Adipocyte (in vitro differentiated cells): ENCODE measurements around the gene TWF2.

Source experiments
- DNase-seq: peaks from one replicate; pipeline ENCODE4 v3.0.0-alpha.2; 2015; ENCODE audit warnings: low read depth
- H3K27me3 ChIP-seq: replicated peaks from 2 replicates; pipeline ENCODE4 v1.7.0; 2013; ENCODE audit warnings: mild to moderate bottlenecking, low read length, moderate library complexity; ENCODE audit not compliant: control insufficient read depth, insufficient read depth
- H3K36me3 ChIP-seq: 2 replicates; pipeline ENCODE4 v1.7.0; 2013; ENCODE audit warnings: low read length, mild to moderate bottlenecking, moderate library complexity; ENCODE audit not compliant: control insufficient read depth, insufficient read depth, severe bottlenecking
- H3K4me1 ChIP-seq: 2 replicates; pipeline ENCODE4 v1.7.0; 2013; ENCODE audit warnings: mild to moderate bottlenecking, low read length, moderate library complexity; ENCODE audit not compliant: control insufficient read depth, insufficient read depth
- H3K4me3 ChIP-seq: 2 replicates; pipeline ENCODE4 v1.7.0; 2013; ENCODE audit warnings: mild to moderate bottlenecking, low read length, moderate library complexity
- H3K9ac ChIP-seq: 2 replicates; pipeline ENCODE4 v1.7.0; 2013; ENCODE audit warnings: mild to moderate bottlenecking, low read length, moderate library complexity
- H3K9me3 ChIP-seq: 2 replicates; pipeline ENCODE4 v1.7.0; 2013; ENCODE audit warnings: mild to moderate bottlenecking, low read length, moderate library complexity; ENCODE audit not compliant: control insufficient read depth

TWF2 gene

GRCh38 chr3:52184690-52185089 lies 54.3 kb downstream of the TWF2 start:
- H3K4me3 ChIP-seq, result no peak overlapping the region

GRCh38 chr3:52183786-52184445 lies 55.0 kb downstream of the TWF2 start:
- no peaks in the 10 kb centered on the region for H3K9me3 ChIP-seq
- no peak overlapping the region for H3K4me3 ChIP-seq
- no peak overlapping the region for H3K9ac ChIP-seq
- DNase-seq, result no peak
- peaks cover 12% of the 10 kb centered on the region for H3K4me1 ChIP-seq
- H3K27me3 ChIP-seq, result no peaks in the 10 kb centered on the region
- H3K36me3 ChIP-seq, result no peaks in the 10 kb centered on the region

More at GRCh38 chr3:52184690-52185089, 54.3 kb downstream of the TWF2 start:
- Histone ChIP-seq H3K9me3 (no peaks in the 10 kb centered on the region), H3K9ac (no peak overlapping the region), H3K27me3 (no peaks in the 10 kb centered on the region), H3K4me1 (peaks cover 13% of the 10 kb centered on the region), H3K36me3 (no peaks in the 10 kb centered on the region)
- DNase-seq, result no peak

- no peaks in the 10 kb centered on the region for H3K9me3 ChIP-seq
- no peaks in the 10 kb centered on the region for H3K36me3 ChIP-seq
- no peaks in the 10 kb centered on the region for H3K27me3 ChIP-seq
- DNase-seq, result no peak
- no peak overlapping the region for H3K9ac ChIP-seq
- peaks cover 21% of the 10 kb centered on the region for H3K4me1 ChIP-seq
- H3K4me3 ChIP-seq, result no peak overlapping the region
These were observed 56.3 kb downstream of the TWF2 start for GRCh38 chr3:52182691-52183090.

GRCh38 chr3:52182196-52182595 lies 56.8 kb downstream of the TWF2 start:
- no peaks in the 10 kb centered on the region for H3K27me3 ChIP-seq
- DNase-seq, result no peak
- H3K9me3 ChIP-seq, result no peaks in the 10 kb centered on the region
- H3K36me3 ChIP-seq, result no peaks in the 10 kb centered on the region
- peaks cover 25% of the 10 kb centered on the region for H3K4me1 ChIP-seq
- H3K4me3 ChIP-seq, result no peak overlapping the region
- no peak overlapping the region for H3K9ac ChIP-seq

GRCh38 chr3:52181543-52181942 lies 57.4 kb downstream of the TWF2 start:
- peak; percentile 53 for DNase-seq
- H3K36me3 ChIP-seq, result no peaks in the 10 kb centered on the region

More at GRCh38 chr3:52181543-52181942, 57.4 kb downstream of the TWF2 start:
- Histone ChIP-seq H3K4me3 (no peak overlapping the region), H3K4me1 (peaks cover 26% of the 10 kb centered on the region), H3K27me3 (no peaks in the 10 kb centered on the region), H3K9me3 (no peaks in the 10 kb centered on the region), H3K9ac (no peak overlapping the region)
